GM12873 (cell line): Measurements from ENCODE around the gene DOHH.

ENCODE experiments used
- TF ChIP-seq, protein P1 (sequence below): IDR thresholded peaks from 2 replicates; pipeline ENCODE4 v1.5.1; 2012; ENCODE audit warnings: low read depth, mild to moderate bottlenecking, moderate library complexity, low read length, control low read depth; ENCODE audit not compliant: insufficient read depth; ENCODE audit errors: missing control alignments

Gene DOHH

DNA sequence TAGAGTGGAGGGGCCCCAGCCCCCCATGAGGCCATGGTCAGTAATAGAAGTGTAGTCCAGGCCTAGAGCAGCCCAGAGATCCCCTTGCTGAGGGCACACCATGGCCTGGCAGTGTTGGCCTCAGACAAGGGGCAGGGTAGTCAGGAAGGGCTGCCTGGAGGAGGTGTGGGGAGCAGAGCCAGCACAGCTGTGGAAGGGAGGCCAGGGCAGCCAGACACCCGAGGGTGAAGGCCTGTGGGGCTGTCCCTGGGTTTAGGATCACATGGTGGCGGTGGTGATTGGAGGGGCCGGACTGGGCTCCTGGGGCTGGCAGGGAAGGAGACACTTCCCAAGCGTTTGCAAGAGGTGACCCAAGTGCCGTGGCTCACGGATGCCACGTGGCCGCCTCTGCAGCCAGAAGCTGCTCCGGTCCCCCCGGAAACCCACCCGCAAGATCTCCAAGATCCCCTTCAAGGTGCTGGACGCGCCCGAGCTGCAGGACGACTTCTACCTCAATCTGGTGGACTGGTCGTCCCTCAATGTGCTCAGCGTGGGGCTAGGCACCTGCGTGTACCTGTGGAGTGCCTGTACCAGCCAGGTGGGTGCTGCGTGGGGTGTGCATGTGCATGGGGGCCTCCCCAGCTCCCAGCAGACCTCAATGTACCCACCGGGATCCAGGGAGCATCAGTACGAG, 26.9 kb upstream of the DOHH start:
- TF ChIP-seq, protein P1, sequence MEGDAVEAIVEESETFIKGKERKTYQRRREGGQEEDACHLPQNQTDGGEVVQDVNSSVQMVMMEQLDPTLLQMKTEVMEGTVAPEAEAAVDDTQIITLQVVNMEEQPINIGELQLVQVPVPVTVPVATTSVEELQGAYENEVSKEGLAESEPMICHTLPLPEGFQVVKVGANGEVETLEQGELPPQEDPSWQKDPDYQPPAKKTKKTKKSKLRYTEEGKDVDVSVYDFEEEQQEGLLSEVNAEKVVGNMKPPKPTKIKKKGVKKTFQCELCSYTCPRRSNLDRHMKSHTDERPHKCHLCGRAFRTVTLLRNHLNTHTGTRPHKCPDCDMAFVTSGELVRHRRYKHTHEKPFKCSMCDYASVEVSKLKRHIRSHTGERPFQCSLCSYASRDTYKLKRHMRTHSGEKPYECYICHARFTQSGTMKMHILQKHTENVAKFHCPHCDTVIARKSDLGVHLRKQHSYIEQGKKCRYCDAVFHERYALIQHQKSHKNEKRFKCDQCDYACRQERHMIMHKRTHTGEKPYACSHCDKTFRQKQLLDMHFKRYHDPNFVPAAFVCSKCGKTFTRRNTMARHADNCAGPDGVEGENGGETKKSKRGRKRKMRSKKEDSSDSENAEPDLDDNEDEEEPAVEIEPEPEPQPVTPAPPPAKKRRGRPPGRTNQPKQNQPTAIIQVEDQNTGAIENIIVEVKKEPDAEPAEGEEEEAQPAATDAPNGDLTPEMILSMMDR, result no peak

DNA sequence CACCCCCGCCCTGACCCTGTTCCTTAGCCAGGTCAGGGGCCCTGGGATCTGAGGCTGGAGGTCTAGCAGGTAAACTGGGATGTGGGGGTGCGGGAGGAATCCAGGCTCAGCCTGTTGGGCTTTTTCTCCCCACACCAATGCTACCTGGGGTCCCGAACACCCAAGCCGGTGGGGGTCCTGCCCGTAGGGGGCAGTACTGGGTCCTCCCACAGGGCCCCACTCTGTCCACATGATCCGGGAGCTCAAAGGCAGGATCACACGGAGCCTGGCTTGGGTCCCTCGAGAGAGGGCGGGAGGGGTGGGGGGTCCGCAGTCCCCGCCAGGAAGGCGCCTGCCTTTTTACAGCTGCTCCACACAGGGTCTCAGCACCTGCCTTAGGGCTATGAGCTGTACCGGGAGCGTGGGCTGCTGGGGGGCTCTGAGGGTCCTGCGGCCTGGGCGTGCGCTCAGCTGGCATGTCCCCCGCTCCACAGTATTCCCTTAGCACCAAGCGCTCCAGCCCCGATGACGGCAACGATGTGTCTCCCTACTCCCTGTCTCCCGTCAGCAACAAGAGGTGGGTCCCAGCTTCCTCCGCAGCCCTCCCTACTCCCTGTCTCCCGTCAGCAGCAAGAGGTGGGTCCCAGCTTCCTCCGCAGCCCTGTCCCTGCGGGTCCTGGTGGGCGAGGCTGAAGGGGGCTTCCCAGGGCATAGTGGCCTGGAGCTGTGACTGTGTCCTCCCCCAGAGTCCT, 26.2 kb upstream of the DOHH start:
- TF ChIP-seq, protein P1, result peak; percentile 40

DNA sequence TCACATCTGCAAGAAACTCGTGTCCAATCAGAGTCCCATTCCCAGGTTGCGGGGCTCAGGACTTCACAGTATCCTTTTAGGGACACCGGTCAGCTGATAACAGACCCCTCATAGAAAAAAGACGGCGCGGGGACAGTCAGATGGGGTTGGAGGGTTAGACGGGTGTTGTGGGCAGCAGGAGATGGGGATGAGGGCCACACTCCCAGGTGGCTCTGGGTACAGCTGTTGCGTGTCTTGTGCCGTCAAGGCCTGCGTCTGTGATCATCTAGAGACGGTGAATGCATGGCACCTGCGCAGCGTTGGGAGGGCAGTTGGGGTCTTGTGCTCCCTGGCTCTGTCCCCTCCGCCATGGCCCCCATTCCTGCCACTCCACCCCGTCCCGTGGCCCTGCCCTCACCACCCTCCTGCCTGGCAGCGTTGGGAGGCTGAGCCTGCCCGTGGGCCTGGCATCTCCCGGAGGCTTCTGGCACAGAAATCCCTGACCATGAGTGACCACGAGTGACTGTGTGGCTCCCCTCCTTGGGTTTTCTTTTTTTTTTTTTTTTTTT, 24.5 kb upstream of the DOHH start:
- TF ChIP-seq, protein P1, result no peak

DNA sequence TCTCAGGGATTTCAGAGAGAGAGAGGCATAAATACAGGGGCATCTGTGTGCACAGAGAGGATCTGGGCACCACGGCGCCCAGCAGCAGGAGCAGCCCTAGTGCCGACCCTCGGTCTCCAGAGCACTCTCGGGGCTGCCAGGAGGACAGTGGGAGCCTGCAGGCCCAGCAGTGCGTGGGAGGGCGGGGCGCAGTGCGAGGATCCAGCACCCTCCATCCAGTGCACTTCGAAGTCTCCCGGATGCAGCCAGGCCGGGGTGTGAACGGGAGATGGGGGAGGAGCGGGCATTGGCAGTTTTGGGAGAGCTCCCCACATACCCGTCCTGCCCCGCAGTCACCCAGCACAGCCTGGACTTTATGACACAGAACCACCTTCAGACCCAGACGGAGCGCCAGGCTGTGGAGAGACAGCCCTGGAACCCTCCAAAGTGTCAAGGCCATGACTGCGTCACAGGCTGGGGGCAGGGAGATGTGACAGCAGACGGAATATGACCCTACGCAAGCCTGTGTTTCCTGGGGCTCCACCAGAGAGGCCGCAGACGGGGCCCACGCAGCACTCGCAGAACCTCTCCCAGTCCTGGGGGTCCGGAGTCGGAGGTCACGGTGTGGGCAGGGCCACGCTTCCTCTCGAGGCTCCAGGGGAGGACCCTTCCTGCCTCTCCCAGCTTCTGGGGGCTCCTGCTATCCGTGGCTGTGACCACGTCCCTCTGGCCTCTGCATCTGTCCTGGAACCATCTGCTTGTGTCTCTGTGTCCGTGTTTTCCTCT, 23.8 kb upstream of the DOHH start:
- TF ChIP-seq, protein P1, result no peak

DNA sequence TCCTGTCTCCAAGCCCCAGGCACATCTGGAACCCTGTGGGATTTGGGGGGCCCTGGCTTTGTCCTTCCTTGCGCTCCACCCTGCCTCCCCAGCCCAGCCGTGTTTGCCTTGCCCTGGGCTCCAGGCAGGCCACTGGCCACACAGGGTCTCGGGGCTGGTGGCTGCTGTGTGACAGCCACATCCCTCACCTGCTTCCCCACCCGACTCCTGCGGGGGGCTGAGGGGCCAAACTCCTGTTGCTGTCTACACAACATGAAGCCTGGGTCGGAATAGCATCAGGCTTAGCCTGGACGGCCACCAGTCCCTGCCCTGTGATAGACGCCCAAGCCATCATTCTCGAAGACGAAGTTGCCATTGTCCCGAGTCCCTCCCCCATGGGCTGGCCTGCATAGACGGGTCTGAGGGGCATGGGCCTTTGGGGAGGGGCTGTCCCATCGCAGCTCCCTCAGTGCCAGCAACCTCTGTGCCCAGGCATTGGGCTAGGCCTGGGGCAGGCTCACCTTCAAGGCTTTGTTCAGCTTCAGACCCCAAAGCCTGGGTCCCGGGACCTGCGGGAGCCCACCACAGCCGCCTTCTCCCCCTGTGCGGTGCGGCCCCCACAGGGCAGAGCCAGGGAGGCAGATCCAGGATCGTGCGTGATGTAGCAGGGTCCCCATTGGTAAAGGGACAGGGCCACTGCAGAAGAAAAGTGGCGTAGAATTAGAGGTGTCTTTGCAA, 23.0 kb upstream of the DOHH start:
- TF ChIP-seq, protein P1, result no peak

DNA sequence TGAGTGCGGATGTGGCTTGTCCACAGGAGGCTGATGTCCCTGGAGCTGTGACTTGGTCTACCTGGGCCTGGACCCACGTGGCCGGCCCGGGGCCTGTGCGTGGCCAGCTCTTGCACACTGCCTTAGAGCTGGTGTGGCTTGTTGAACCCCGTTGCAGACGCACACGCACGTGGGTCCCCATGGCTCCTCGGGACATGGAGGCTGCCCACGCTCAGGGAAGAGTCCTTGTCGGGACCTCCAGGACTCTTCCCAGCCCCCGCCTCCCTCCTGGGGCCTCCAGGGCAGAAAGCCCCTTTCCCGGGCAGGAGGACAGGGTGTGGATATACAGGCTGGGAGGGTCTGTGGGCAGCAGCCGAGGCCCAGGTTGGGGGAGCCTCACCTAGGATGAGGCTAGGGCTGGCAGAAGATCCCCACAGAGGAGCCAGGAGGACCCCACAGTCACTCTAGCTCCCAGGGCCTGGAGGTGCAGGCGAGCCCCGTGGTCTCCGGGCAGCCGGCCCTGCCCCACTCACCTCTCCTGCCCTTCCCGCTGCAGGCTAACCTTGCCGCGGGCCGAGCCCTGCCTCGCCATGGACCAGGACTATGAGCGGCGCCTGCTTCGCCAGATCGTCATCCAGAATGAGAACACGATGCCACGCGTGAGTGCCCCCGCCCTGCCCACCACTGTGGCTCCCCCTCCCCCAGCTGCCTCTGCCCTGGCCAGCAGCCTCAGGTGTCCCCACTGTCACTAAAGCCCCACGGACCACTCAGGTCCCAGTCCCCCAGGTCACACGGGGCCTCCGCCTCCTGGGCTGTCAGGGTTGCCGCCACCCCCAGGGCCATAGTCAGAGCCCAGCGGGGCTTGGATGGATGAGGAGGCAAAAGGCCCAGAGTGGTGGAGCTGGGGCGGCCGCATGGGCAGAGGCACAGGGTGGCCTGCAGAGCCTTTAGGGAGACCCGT, 22.2 kb upstream of the DOHH start:
- TF ChIP-seq, protein P1, result no peak
